ENCODE results near the gene TMEM145. TPM values are rescaled to one million over a fixed set of nuclear protein-coding genes. Genes with fewer than 3 reads are reported as not detected.

Gene TMEM145
- total RNA-seq, 1 donor from 2014 or later: not detected

- no peak for DNase-seq (ENCODE audit: low read depth, low spot score)
Measured at GRCh38 chr19:42361545-42361910, 48.4 kb downstream of the TMEM145 start.

GRCh38 chr19:42362342-42362741 is 49.2 kb downstream of the TMEM145 start:
- no peak for DNase-seq (ENCODE audit: low read depth, low spot score)

- DNase-seq (ENCODE audit: low read depth, low spot score): no peak
Measured at GRCh38 chr19:42362891-42363440, 49.9 kb downstream of the TMEM145 start.

GRCh38 chr19:42363614-42364346 is 50.7 kb downstream of the TMEM145 start:
- DNase-seq (ENCODE audit: low read depth, low spot score): no peak

- DNase-seq (ENCODE audit: low read depth, low spot score): no peak
Measured at GRCh38 chr19:42366673-42367072, 53.6 kb downstream of the TMEM145 start.

- no peak for DNase-seq (ENCODE audit: low read depth, low spot score)
Measured at GRCh38 chr19:42367929-42368328, 54.8 kb downstream of the TMEM145 start.

GRCh38 chr19:42368360-42368759 is 55.3 kb downstream of the TMEM145 start:
- DNase-seq (ENCODE audit: low read depth, low spot score): no peak

- DNase-seq (ENCODE audit: low read depth, low spot score): no peak
Measured at GRCh38 chr19:42368765-42369164, 55.7 kb downstream of the TMEM145 start.

GRCh38 chr19:42369433-42370067 is 56.4 kb downstream of the TMEM145 start:
- no peak for DNase-seq (ENCODE audit: low read depth, low spot score)

- DNase-seq (ENCODE audit: low read depth, low spot score): no peak
Measured at GRCh38 chr19:42370068-42370520, 57.0 kb downstream of the TMEM145 start.

GRCh38 chr19:42370626-42371175 is 57.6 kb downstream of the TMEM145 start:
- no peak for DNase-seq (ENCODE audit: low read depth, low spot score)

Other genes with a start within 250 kb of the TMEM145 start
- gene GRIK5, start 243.1 kb upstream of the TMEM145 start, total RNA-seq: 2.2 and 5.7 TPM in 2 replicates
- 11.9 and 15.1 TPM in 2 replicates for gene ZNF574, start 237.1 kb upstream of the TMEM145 start, total RNA-seq
- gene POU2F2, start 180.9 kb upstream of the TMEM145 start, total RNA-seq: 0.26 and 0.49 TPM in 2 replicates
- 16.2 and 29.1 TPM in 2 replicates for gene DEDD2, start 95.6 kb upstream of the TMEM145 start, total RNA-seq
- gene ZNF526, start 93.0 kb upstream of the TMEM145 start, total RNA-seq: 8.0 and 10.1 TPM in 2 replicates
- 14.0 and 15.4 TPM in 2 replicates for gene GSK3A, start 70.7 kb upstream of the TMEM145 start, total RNA-seq
- 22.6 and 27.3 TPM in 2 replicates for gene ERF, start 58.2 kb upstream of the TMEM145 start, total RNA-seq
- gene CIC, start 44.1 kb upstream of the TMEM145 start, total RNA-seq: 15.4 and 16.1 TPM in 2 replicates
- gene PRR19, start 11.2 kb upstream of the TMEM145 start, total RNA-seq: 0.21 and 0.26 TPM in 2 replicates
- 27.3 and 33.4 TPM in 2 replicates for gene PAFAH1B3, start 10.7 kb upstream of the TMEM145 start, total RNA-seq
- 24.6 and 27.5 TPM in 2 replicates for gene MEGF8, start 12.3 kb downstream of the TMEM145 start, total RNA-seq
- not detected in 2 replicates for gene CNFN, start 77.0 kb downstream of the TMEM145 start, total RNA-seq
- gene LIPE, start 114.1 kb downstream of the TMEM145 start, total RNA-seq: 4.8 and 9.1 TPM in 2 replicates
- not detected in 2 replicates for gene CXCL17, start 129.6 kb downstream of the TMEM145 start, total RNA-seq
- 0.26 and 0.46 TPM in 2 replicates for gene CEACAM1, start 215.2 kb downstream of the TMEM145 start, total RNA-seq